Right renal pelvis (tissue), 4 donors: Measurements from ENCODE around the gene UQCRH. TPM values are rescaled to one million over a fixed set of nuclear protein-coding genes. Genes with fewer than 3 reads are reported as not detected.
"Not testable (repeated sequence)": the region's sequence is repeated elsewhere in the genome, so short reads cannot be mapped to it uniquely, and the experiment has no call there.

Experiments used
- DNase-seq, 4 donors: peaks; one replicate each; pipeline ENCODE4 v3.0.0-alpha.2; 2013; ENCODE audit warnings: low read depth in 4 of 4, low spot score in 3 of 4, missing footprints in 1 of 4
- polyA plus RNA-seq, 4 donors: library from polyadenylated mRNA; unstranded; fragments of 120-200 nt; gene quantifications; one replicate each; pipeline ENCODE4 v1.2.1, GENCODE V29; 2013; ENCODE audit not compliant: insufficient read length in 4 of 4

Gene UQCRH
- polyA plus RNA-seq, 4 donors = 360 to 415 (median 370) TPM

- DNase-seq = no peak
Measured at GRCh38 chr1:46298387-46298786, 5.1 kb upstream of the UQCRH start.

GRCh38 chr1:46300673-46301405 lies 2.7 kb upstream of the UQCRH start:
- no peak for DNase-seq

GRCh38 chr1:46301406-46301807 lies 2.1 kb upstream of the UQCRH start:
- peak in 1 of 4 donors; percentile 7 for DNase-seq

GRCh38 chr1:46301808-46302640 lies 1.5 kb upstream of the UQCRH start:
- DNase-seq = peak in 3 of 4 donors; percentile 31 to 48 (median 40)

GRCh38 chr1:46302641-46303037 lies 859 bp upstream of the UQCRH start:
- DNase-seq = peak in 1 of 4 donors; percentile 56

GRCh38 chr1:46303872-46304326 lies 401 bp downstream of the UQCRH start:
- DNase-seq = peak in 1 of 4 donors; percentile 8

- no peak for DNase-seq
Measured at GRCh38 chr1:46306159-46306530, 2.6 kb downstream of the UQCRH start.

- DNase-seq = no peak
Measured at GRCh38 chr1:46309401-46310159, 6.1 kb downstream of the UQCRH start.

GRCh38 chr1:46310321-46310720 lies 6.8 kb downstream of the UQCRH start:
- no peak for DNase-seq

GRCh38 chr1:46315669-46316403 lies 12.3 kb downstream of the UQCRH start:
- no peak for DNase-seq

- DNase-seq = no peak
Measured at GRCh38 chr1:46317323-46317722, 13.8 kb downstream of the UQCRH start.

GRCh38 chr1:46319301-46319700 lies 15.8 kb downstream of the UQCRH start:
- not testable (repeated sequence) for DNase-seq

- DNase-seq = not testable (repeated sequence)
Measured at GRCh38 chr1:46319960-46320914, 16.7 kb downstream of the UQCRH start.

- not testable (repeated sequence) for DNase-seq
Measured at GRCh38 chr1:46322191-46322590, 18.7 kb downstream of the UQCRH start.

GRCh38 chr1:46325285-46326076 lies 22.0 kb downstream of the UQCRH start:
- DNase-seq = not testable (repeated sequence)

- DNase-seq = not testable (repeated sequence)
Measured at GRCh38 chr1:46328182-46328581, 24.7 kb downstream of the UQCRH start.

GRCh38 chr1:46329807-46330206 lies 26.3 kb downstream of the UQCRH start:
- not testable (repeated sequence) for DNase-seq

- not testable (repeated sequence) for DNase-seq
Measured at GRCh38 chr1:46330381-46330780, 26.9 kb downstream of the UQCRH start.
